NOMO-1 (cell line): ENCODE measurements around the gene UVSSA.

Experiments
- DNase-seq, 2 experiments: peaks; one replicate each; lab custom pipeline; 2025; ENCODE audit not compliant: unreplicated experiment in 2 of 2; lab: John Stamatoyannopoulos, UW

UVSSA gene

DNA sequence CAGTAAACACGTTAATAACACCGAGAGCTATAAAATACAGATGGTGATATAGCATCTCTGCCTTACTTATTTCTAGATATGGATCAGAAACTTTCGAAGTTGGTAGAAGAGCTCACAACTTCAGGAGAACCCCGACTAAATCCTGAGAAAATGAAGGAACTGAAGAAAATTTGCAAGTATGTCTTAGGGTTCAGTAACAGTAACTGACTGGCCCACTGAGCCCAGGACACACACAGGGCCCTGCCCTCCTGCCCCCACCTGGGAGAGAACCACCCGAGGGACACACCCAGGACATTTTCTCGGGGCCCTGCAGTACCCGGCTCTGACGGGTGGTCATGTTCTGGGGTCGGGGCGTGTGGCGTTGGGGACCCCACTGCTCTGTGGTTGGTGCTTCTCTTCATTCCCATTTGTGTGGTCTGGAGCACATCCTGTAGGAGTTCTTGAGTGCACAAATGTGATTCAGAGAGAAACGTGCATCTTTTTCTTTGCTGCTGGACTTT lies 1.1 kb downstream of the UVSSA start:
- no peak for DNase-seq

- no peak for DNase-seq
Measured at GRCh38 chr4:1348746-1349145, 1.7 kb downstream of the UVSSA start.

DNA sequence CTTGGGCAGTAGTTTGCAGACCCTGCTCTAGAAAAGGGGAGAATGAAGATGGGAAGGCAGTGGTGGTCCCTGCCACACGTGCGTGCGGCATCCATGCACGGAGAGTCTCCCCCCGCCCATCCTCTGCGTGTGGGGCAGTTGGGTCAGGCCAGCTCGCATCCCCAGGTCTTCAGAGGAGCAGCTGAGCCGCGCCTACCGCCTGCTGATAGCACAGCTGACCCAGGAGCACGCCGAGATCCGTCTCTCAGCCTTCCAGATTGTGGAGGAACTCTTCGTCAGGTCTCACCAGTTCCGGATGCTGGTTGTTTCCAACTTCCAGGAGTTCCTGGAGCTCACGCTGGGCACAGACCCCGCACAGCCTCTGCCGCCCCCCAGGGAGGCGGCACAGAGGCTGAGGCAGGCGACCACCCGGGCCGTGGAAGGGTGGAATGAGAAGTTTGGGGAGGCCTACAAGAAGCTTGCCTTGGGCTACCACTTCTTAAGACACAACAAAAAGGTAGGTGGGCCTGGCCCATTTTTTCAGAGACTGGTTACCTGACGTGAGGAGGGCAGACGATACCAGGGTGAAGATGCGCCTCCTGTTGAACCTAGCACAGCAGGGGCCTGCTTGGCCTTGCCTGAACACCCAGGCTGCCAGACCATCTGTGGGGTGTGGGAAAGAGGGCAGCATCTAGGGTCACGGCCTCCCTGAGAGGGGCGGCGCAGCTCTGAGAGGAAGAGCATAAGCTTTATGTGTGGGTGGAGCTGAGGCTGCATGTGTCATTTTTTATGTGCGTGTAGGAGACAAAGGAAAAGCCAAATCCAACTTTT lies 2.6 kb downstream of the UVSSA start:
- no peak for DNase-seq

- no peak for DNase-seq
Measured at GRCh38 chr4:1350169-1350520, 3.1 kb downstream of the UVSSA start.

- DNase-seq = peak; percentile 62 to 66
Measured at GRCh38 chr4:1351854-1352566, 5.0 kb downstream of the UVSSA start.

- DNase-seq = no peak
Measured at GRCh38 chr4:1352567-1352900, 5.5 kb downstream of the UVSSA start.

DNA sequence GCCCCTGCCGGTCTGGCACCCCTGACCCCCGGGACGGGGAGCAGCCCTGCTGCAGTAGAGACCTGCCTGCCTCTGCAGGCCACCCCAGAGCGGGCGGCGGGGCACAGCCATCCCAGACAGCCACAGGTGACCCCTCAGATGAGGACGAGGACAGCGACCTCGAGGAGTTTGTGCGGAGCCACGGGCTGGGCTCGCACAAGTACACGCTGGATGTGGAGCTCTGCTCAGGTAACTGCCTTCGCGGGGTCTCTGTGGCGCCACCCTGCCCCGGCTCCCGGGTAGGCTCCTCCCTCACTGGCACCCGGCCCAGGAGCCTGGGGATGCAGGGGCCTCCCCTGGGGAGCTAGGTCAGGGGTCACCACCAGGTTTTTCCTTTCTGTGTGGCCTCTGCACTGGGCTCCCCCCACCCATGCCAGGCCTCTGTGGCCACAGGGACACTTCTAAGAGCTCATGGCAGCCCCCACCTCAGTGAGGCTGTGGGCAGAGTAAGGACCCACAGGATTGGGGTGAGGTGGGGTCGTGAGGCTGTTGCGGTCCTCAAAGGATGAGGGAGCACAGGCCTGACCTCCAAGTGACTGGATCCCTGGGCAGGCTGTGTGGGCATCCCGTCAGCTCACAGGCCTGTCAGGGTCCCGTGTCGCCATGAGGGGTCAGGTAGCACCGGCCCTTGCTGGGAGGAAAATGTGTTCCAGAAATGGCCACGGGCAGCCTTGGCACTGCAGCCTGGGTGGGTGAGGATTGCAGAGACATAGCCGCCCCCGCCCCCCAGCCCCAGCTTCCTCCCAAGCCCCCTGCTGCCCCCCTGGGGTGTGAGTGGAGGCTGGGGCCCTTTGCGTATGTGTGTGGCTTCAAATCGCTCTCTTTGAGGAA lies 6.4 kb downstream of the UVSSA start:
- DNase-seq = no peak

GRCh38 chr4:1354136-1354982 lies 7.4 kb downstream of the UVSSA start:
- DNase-seq = no peak

DNA sequence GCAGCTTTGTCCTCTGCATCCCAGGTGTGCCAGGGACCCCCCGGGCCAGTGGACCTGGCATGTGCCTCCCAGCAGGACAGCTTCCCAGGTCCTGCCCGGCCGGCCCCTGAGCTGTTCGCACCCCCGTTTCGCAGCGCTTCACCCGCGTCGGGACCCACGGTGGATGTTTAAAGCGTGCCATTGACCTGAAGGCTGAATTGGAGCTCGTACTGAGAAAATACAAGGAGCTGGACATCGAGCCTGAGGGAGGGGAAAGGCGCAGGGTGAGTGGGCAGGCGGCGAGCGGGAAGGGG lies 7.9 kb downstream of the UVSSA start:
- no peak for DNase-seq

DNA sequence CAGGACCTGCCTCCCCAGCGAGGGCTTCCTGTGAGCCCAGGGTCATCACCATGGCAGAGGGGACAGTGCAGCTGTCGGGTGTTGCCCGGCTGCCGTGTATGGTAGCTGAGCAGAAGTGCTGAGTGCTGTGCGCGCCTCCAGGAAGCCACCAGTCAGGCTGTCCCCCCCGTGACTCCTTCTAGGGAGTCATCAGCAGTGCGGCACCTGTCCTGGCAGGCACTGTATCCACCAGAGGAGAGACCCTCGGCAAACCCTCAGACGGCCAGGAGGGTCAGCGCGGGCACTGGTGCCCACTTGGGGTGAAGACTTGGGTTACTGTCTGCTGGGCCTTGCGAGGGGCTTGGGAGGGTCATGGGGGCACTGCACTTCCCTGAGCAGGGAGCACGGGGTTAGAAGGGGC lies 8.4 kb downstream of the UVSSA start:
- no peak for DNase-seq

- DNase-seq = peak in 1 of 2 experiments; percentile 17
Measured at GRCh38 chr4:1356181-1356998, 9.4 kb downstream of the UVSSA start.

- no peak for DNase-seq
Measured at GRCh38 chr4:1357356-1358248, 10.6 kb downstream of the UVSSA start.

DNA sequence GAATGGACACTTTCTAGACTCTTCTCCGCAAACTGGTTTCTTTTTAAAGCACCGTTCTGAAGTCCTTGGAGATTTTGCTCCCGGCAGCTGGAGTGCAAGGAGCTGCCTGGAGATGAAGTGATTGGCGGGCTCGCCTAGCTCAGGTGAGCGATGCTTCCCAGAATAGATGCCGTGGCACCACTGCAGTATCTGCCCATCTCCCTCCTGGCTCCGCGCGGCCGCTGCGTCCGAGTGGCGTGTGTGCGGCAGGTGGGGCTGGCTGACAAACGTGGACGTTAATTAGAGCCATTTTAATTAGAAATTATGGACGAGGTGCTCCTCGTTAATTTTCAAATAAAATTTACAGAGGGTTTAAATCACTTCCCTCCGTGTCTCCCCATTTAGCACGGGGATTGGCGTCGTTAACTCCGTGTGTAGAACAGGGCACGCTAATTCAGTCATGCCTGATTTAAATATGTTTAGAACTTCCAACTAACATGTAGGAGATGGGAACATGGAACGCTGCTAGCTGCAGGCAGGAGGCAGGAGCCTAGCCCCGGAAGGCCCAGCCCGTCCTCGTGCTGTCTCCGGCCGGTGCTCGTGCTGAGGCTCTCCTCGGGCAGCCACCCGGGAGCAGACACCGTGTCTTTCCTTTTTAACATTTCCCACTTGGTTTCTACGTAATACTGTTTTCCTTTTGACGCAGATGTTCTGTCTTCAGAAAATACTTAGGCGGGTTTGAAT lies 11.6 kb downstream of the UVSSA start:
- DNase-seq = no peak

- no peak for DNase-seq
Measured at GRCh38 chr4:1359144-1359501, 12.1 kb downstream of the UVSSA start.

GRCh38 chr4:1359976-1360375 lies 13.0 kb downstream of the UVSSA start:
- DNase-seq = no peak

DNA sequence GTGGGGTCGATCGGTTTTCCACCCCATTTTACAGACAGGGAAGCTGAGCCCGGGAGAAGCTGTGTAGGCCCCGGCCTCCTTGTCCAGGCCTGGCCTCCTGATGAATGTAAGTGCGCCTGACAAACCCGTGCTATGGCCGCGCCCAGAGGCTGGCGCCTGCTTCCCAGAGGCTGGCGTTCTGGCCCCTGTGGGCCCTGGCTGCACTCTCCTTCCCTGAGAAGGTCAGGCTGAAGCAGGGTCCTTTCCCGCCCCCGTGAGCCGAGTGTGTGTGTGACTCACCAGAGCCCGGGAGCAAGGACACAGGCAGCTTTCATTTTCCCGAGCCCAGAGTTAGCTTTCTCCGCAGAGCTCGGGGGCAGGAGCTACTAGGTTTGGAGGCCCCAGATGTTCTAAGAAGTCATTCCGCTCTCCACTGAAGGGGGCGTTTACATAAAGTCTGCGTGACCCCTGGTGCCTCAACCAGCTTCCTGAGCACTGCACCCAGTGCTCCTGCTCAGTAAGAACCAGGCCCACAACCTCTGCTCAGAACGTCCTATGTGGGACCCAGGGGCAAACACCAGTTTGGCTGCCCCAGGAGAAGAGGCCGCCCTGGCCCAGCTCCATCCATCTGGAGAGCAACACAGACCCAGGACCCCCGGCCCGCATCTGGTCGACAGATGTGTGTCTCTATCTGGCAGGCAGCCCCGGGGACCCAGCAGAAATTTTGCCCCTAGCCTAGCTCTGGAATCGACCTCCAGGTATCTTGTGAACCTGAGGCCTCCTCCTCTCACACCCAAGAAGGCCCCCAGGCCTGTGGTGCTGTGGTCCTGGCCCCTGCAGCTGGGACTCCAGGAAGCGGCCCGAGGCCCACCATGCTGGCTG lies 13.6 kb downstream of the UVSSA start:
- no peak for DNase-seq

DNA sequence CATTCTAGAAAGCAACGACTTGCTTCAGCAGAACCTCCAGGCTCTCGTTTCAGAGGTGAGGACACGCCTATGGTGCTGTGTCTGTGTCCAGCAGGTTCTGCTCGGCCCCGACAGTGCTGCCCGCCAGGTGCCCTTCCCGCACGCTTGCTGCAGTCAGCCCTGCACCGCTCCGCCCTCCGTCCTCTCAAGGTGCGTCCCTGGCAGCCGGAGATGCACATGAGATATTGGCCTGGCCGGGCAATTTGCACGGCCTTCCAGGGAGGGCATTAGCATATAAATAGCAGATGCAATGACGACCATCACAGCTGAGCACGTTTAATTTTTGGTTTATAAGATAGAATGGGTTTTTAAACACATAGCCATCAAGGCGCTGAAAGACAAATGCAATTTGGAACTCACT lies 14.4 kb downstream of the UVSSA start:
- no peak for DNase-seq
